ENCODE results near the gene BBS9.

DNA sequence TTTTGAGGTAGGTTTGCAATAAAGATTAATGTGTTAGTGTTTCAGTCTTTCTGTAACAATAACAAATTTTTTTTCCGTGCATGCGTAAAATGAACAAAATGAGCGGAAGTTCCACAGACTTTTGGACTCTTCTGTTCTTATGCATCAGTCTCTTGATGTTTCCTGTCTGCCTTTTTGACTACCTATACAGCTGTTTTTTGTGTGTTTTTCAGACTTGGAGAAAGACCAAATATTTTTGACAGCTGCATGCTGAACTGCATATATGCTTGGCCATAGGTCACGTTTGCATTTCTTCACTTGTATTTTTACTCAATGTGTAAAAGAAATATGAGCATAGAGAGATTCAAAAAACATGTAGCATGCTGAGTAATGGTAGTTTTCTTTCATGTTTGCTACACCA, 119.3 kb downstream of the BBS9 start:
- TF ChIP-seq FOXP2 (optimal IDR thresholded peaks at IDR 0.05; ENCODE audit: borderline replicate concordance, extremely low read depth, extremely low read length, insufficient read depth) = no peak
- no peak for TF ChIP-seq SIN3A (IDR thresholded peaks at IDR 0.05; ENCODE audit: borderline replicate concordance, insufficient read depth, low read length)
- TF ChIP-seq POLR2AphosphoS5 (IDR thresholded peaks at IDR 0.05; ENCODE audit: low read depth, low read length) = no peak
- TF ChIP-seq TAF1 (IDR thresholded peaks at IDR 0.05; ENCODE audit: borderline replicate concordance, insufficient read depth, low read length) = no peak
- TF ChIP-seq, protein P1, sequence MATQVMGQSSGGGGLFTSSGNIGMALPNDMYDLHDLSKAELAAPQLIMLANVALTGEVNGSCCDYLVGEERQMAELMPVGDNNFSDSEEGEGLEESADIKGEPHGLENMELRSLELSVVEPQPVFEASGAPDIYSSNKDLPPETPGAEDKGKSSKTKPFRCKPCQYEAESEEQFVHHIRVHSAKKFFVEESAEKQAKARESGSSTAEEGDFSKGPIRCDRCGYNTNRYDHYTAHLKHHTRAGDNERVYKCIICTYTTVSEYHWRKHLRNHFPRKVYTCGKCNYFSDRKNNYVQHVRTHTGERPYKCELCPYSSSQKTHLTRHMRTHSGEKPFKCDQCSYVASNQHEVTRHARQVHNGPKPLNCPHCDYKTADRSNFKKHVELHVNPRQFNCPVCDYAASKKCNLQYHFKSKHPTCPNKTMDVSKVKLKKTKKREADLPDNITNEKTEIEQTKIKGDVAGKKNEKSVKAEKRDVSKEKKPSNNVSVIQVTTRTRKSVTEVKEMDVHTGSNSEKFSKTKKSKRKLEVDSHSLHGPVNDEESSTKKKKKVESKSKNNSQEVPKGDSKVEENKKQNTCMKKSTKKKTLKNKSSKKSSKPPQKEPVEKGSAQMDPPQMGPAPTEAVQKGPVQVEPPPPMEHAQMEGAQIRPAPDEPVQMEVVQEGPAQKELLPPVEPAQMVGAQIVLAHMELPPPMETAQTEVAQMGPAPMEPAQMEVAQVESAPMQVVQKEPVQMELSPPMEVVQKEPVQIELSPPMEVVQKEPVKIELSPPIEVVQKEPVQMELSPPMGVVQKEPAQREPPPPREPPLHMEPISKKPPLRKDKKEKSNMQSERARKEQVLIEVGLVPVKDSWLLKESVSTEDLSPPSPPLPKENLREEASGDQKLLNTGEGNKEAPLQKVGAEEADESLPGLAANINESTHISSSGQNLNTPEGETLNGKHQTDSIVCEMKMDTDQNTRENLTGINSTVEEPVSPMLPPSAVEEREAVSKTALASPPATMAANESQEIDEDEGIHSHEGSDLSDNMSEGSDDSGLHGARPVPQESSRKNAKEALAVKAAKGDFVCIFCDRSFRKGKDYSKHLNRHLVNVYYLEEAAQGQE (IDR thresholded peaks at IDR 0.05; ENCODE audit: insufficient read depth in 1 of 2, low read depth in 2 of 2, low read length in 2 of 2) = no peak
